ENCODE data around the gene KIAA0232.

The KIAA0232 gene

DNA sequence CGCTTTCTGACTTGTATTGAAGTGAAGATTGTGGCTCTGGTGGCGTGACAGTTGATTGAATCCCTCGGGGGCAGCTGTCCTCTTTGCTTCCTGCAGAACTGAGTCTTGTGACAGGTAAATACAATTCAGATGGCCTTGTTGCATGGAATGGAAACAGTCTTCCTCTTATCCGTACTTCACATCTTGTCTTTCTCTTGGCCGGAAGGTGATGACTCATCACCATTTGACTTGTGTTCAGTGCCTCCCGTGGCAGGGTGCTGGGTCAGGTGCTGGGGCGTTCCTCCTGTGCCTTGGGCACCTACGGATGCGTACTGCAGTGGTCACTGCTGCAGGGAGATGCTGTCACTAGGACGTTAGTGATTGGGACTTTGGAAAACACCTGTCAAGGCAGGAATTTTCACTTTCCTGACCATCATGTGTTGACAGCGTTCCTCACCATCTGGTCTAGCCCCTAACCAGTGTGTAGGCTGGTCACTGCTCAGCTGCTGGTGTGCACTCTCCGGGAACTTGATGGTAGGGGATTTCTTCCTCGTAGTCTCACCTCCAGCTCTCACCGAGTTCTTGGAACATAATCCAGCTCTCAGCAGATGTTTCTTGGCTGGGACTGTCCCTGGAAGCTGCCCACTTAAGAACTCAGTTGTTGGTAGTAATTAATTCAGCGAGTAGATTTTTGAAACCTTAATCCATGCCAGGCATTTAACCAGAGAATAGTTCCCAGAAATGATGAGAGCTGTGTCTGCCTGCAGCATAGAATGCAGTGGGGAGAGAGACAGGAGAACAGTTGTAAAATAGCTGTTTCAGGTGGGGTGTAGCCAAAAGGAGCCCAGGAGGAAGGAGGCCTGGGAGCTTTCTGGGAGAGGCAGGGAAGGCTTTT, 134.3 kb downstream of the KIAA0232 start:
- DNase-seq (ENCODE audit: low read depth), result peak; percentile 33

DNA sequence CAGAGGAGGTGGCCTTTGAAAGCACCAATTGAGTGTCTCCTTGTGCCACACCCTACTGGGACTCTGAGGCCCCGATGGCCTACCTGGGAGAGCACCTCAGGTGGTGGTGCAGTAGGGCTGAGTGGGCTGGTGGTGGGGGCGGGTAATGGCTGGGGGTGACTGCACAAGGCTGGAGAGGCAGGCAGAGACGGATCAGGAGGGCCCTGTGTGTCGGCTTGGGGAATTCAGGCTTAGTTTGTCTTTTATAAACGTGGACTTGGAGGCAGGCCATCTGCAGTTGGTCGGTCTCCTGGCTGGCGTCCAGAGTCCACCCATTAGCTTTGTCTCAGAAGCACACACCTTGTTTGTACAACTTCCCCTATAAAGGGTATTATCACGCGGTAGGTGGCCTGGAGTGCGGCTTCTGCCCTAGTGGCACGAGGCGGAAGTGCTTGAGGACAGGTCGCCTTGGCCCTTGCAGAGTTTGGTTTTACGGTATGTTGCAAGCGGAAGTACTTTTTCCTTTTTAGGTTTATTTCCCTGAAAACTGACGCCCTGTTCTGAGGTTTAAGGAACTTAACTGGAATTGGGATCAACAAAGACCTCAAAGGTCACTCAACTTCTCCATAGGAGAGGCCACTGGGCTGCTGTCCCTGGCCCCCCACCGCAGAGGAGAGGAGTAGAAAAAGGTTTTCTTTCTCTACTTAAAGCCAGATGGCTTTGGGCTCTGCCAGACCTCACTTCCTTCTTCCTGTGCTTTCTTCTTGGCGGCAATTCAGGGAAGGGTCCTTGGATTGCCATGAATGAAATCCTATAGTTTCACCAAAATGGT, 135.1 kb downstream of the KIAA0232 start:
- DNase-seq (ENCODE audit: low read depth), result peak; percentile 43

GRCh38 chr4:6918338-6918737, 135.8 kb downstream of the KIAA0232 start:
- DNase-seq (ENCODE audit: low read depth), result no peak

DNA sequence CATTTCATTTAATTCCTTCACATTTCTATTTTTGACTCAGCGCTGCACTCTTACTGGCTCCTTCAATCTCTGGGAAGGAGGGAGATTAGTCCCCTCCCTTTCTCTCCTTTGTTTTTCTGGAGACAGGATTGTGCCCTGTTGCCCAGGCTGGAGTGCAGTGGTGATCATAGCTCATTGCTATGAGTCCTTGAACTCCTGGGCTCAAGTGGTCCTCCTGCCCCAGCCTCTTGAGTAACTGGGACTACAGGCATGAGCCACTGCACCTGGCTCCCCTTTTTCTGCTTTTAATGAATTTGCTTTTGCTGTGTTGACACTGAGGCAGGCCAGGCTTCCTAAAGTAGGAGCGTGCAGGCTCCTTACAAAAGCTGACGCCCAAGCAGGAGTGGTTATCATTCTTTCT, 137.6 kb downstream of the KIAA0232 start:
- no peak for DNase-seq (ENCODE audit: low read depth)

- DNase-seq (ENCODE audit: low read depth), result no peak
Observed at GRCh38 chr4:6923507-6923906, 141.0 kb downstream of the KIAA0232 start.

GRCh38 chr4:6924361-6924779, 141.8 kb downstream of the KIAA0232 start:
- DNase-seq (ENCODE audit: low read depth), result no peak

DNA sequence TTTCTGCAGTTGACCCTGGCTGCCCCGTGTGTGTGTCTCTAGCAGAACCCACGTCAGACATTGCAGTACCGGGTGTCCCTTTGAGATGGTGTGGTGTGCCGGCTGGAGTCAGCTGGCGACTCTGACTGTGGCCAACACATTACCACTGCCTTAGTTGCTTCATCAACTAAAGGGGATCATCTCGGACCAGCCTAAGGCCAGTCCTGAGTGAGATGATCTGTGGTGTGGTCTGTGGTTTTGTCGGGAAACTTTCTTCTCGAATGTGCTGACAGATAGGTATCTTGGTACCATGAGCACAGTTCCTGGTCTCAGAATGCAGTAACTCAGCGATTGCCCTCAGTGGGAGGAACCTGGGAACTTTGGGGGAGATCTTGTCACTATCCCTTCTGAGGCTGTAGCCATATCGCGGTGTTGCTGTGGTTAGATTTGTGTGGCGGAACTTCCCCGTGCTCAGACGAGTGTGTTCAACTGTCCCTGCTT, 142.9 kb downstream of the KIAA0232 start:
- no peak for DNase-seq (ENCODE audit: low read depth)

GRCh38 chr4:6926081-6926480, 143.6 kb downstream of the KIAA0232 start:
- no peak for DNase-seq (ENCODE audit: low read depth)

GRCh38 chr4:6926681-6927478, 144.4 kb downstream of the KIAA0232 start:
- DNase-seq (ENCODE audit: low read depth), result no peak

DNA sequence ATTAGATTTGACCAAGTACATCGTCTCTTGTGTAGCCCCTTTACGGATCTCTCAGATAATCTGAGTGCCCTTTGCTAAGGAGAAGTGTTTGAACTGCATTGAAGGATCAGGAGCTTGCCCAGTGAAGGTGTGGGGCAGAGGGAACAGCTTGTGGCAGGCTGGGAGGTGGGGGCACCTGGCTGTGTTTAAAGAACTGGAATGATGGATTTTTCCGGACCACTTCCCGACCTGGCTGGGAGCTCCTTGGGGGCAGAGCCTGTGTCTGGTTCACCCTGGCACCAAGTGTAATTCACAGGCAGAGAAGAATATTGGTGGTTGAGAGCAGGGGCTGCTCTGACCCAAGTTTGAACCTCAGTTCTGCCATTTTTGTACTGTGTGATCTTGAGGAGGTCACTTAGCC, 145.6 kb downstream of the KIAA0232 start:
- no peak for DNase-seq (ENCODE audit: low read depth)

- DNase-seq (ENCODE audit: low read depth), result no peak
Observed at GRCh38 chr4:6929339-6929811, 146.8 kb downstream of the KIAA0232 start.

GRCh38 chr4:6929812-6930464, 147.4 kb downstream of the KIAA0232 start:
- no peak for DNase-seq (ENCODE audit: low read depth)

- no peak for DNase-seq (ENCODE audit: low read depth)
Observed at GRCh38 chr4:6932475-6932874, 149.9 kb downstream of the KIAA0232 start.

DNA sequence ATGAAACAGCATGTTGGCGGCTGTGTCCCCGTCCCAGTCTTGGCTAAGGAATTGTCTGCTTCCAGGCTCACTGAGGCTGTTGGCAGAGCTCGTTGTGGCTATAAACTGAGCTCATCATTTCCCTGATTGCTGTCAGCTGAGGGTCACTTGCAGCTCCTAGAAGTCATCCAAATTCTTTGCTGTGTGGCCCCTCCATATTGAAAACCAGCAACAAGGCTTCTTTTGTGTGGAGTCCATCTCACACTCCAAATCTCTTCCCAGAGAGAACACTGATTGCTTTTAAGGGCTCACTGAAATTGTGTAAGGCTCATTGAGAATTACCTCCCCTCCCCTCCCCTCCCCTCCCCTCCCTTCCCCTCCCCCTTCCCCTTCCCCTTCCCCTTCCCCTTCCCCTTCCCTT, 150.4 kb downstream of the KIAA0232 start:
- no peak for DNase-seq (ENCODE audit: low read depth)
